HepG2 (cell line): ENCODE measurements around the gene WNK2. TPM values are rescaled to one million over a fixed set of nuclear protein-coding genes. Genes with fewer than 3 reads are reported as not detected.
A peak's percentile ranks its signal among the peaks of the same experiment; 100 is the strongest.

Experiments
- ATAC-seq: fragments of 200-7000 bp; cut with Tn5 transposase; 3 replicates; pipeline ENCODE4 v1.9.1; 2020; ENCODE audit warnings: mild to moderate bottlenecking, moderate library complexity
- BruUV-seq: library from RNA; stranded (reverse); fragments of 400-500 nt; replicated peaks from 2 replicates; lab custom pipeline; 2021; lab: Mats Ljungman, UMichigan
- CTCF ChIA-PET: fragments of 300-600 bp; formaldehyde crosslinking; extraction: SDS; loops from one replicate; lab custom pipeline; 2021; ENCODE audit warnings: low total read pairs, inconsistent platforms, low intra/inter-chr PET ratio; lab: Yijun Ruan, JAX
- POLR2A ChIA-PET: fragments of 350-600 bp; sonication (Branson Sonifier 250); formaldehyde crosslinking; loops from one replicate; lab custom pipeline; 2020; ENCODE audit warnings: antibody characterized with exemption, inconsistent platforms; lab: Yijun Ruan, JAX
- DNase-seq: peaks from one replicate; pipeline ENCODE4 v3.0.0-alpha.2; 2015; ENCODE audit warnings: low spot score
- FAIRE-seq: peaks from 3 replicates; lab custom pipeline; 2011; peaks lifted over from hg19 to GRCh38; lab: Jason Lieb, UNC
- H2AFZ ChIP-seq: one replicate; pipeline ENCODE4 v1.6.1; 2011; ENCODE audit warnings: low read length, inconsistent platforms
- H3K27ac ChIP-seq: fragments of 300-600 bp; 3 replicates; pipeline ENCODE4 v1.8.0; 2011; ENCODE audit warnings: mixed run types, mild to moderate bottlenecking, mixed read lengths, low read length, inconsistent platforms; ENCODE audit not compliant: insufficient read depth; ENCODE audit errors: extremely low read length
- H3K27me3 ChIP-seq, 2 experiments: fragments of 200-600 bp in 1 of 2; 2 replicates in 1 of 2; 3 replicates in 1 of 2; pipeline versions ENCODE4 v1.6.0 to v1.8.0; 2011; ENCODE audit warnings: low read length in 2 of 2, mild to moderate bottlenecking in 2 of 2, moderate library complexity in 2 of 2, inconsistent platforms in 1 of 2; ENCODE audit not compliant: insufficient read depth in 2 of 2, control insufficient read depth in 1 of 2
- H3K36me3 ChIP-seq, 2 experiments: fragments of 200-600 bp in 1 of 2; replicated peaks in 1 of 2; 2 replicates in 1 of 2; 3 replicates in 1 of 2; pipeline versions ENCODE4 v1.5.1 to v1.8.0; 2011; ENCODE audit warnings: low read length in 2 of 2, inconsistent platforms in 1 of 2; ENCODE audit not compliant: insufficient read depth in 2 of 2, control insufficient read depth in 1 of 2
- H3K4me1 ChIP-seq: 2 replicates; pipeline ENCODE4 v1.5.1; 2012; ENCODE audit warnings: low read length, inconsistent platforms; ENCODE audit not compliant: insufficient read depth
- H3K4me2 ChIP-seq: 2 replicates; pipeline ENCODE4 v1.6.0; 2011; ENCODE audit warnings: low read depth, low read length, inconsistent platforms
- H3K4me3 ChIP-seq, 3 experiments: fragments of 200-600 bp in 1 of 3; sonication (generic), shearing (Covaris generic) in 1 of 3; replicated peaks in 1 of 3; 2 replicates each; pipeline ENCODE4 v1.5.1; 2011 to 2016; ENCODE audit warnings: low read length in 3 of 3, inconsistent platforms in 2 of 3, low read depth in 2 of 3, mild to moderate bottlenecking in 2 of 3, control low read depth in 1 of 3, mixed read lengths in 1 of 3; ENCODE audit not compliant: insufficient read depth in 1 of 3
- H3K79me2 ChIP-seq: one replicate; pipeline ENCODE4 v1.6.1; 2011; ENCODE audit warnings: low read length, inconsistent platforms; ENCODE audit not compliant: insufficient read depth
- H3K9ac ChIP-seq: 2 replicates; pipeline ENCODE4 v1.6.0; 2011; ENCODE audit warnings: mild to moderate bottlenecking, low read depth, low read length, inconsistent platforms; ENCODE audit not compliant: insufficient read depth
- H3K9me3 ChIP-seq: 2 replicates; pipeline ENCODE4 v1.5.1; 2012; ENCODE audit warnings: mild to moderate bottlenecking, low read length
- H4K20me1 ChIP-seq: 2 replicates; pipeline ENCODE4 v1.6.0; 2011; ENCODE audit warnings: inconsistent platforms, mild to moderate bottlenecking, low read length, moderate library complexity; ENCODE audit not compliant: insufficient read depth
- AGO2 ChIP-seq: fragments of 200-400 bp; formaldehyde crosslinking; optimal IDR thresholded peaks from 2 replicates; pipeline ENCODE3; 2017; ENCODE audit warnings: mild to moderate bottlenecking, low read depth, low read length, moderate library complexity
- AHDC1 ChIP-seq: sonication (generic); formaldehyde crosslinking; IDR thresholded peaks from 2 replicates; pipeline ENCODE4 v1.5.1; 2020; ENCODE audit warnings: mild to moderate bottlenecking, missing genetic modification reagents, borderline replicate concordance
- CBFB ChIP-seq: sonication (generic); formaldehyde crosslinking; IDR thresholded peaks from 2 replicates; pipeline ENCODE4 v1.4.0; 2020; ENCODE audit warnings: missing genetic modification reagents
- CBX5 ChIP-seq: sonication (generic); formaldehyde crosslinking; IDR thresholded peaks from 2 replicates; pipeline ENCODE4 v1.4.0; 2020; ENCODE audit warnings: missing genetic modification reagents, borderline replicate concordance
- CEBPB ChIP-seq: IDR thresholded peaks from 2 replicates; pipeline ENCODE4 v1.6.1; 2011; ENCODE audit warnings: low read depth, low read length, improper control_type of control experiment, borderline replicate concordance
- HDAC1 ChIP-seq: sonication (generic); formaldehyde crosslinking; IDR thresholded peaks from 2 replicates; pipeline ENCODE4 v1.5.1; 2020; ENCODE audit warnings: mild to moderate bottlenecking, missing genetic modification reagents
- HIVEP1 ChIP-seq: sonication (generic); formaldehyde crosslinking; IDR thresholded peaks from 2 replicates; pipeline ENCODE4 v1.4.0; 2020; ENCODE audit warnings: mild to moderate bottlenecking, missing genetic modification reagents
- HNRNPH1 ChIP-seq: fragments of 200-400 bp; formaldehyde crosslinking; optimal IDR thresholded peaks from 2 replicates; pipeline ENCODE3; 2017; ENCODE audit warnings: mild to moderate bottlenecking, low read depth, low read length
- IKZF4 ChIP-seq: sonication (generic); formaldehyde crosslinking; IDR thresholded peaks from 2 replicates; pipeline ENCODE4 v1.5.1; 2020; ENCODE audit warnings: borderline replicate concordance, mild to moderate bottlenecking, low read depth, missing genetic modification reagents; ENCODE audit errors: not compliant biosample characterization
- KDM1A ChIP-seq: IDR thresholded peaks from 2 replicates; pipeline ENCODE4 v1.6.1; 2016; ENCODE audit warnings: missing compliant biosample characterization
- KDM5A ChIP-seq: fragments of 200-600 bp; sonication (generic); IDR thresholded peaks from 2 replicates; pipeline ENCODE4 v1.7.0; 2018; ENCODE audit warnings: antibody characterized with exemption, mild to moderate bottlenecking, low read length, borderline replicate concordance
- MXI1 ChIP-seq: IDR thresholded peaks from 3 replicates; pipeline ENCODE4 v1.6.1; 2012; ENCODE audit warnings: low read depth, low read length, inconsistent platforms, borderline replicate concordance
- NR2F2 ChIP-seq: IDR thresholded peaks from 2 replicates; pipeline ENCODE4 v1.6.1; 2012; ENCODE audit warnings: low read depth, inconsistent platforms, borderline replicate concordance
- POLR2A ChIP-seq, 2 experiments: IDR thresholded peaks; 2 replicates each; pipeline ENCODE4 v1.6.1; 2011; ENCODE audit warnings: low read depth in 2 of 2, low read length in 2 of 2, mild to moderate bottlenecking in 1 of 2, moderate library complexity in 1 of 2; ENCODE audit not compliant: insufficient read depth in 1 of 2
- SCMH1 ChIP-seq: sonication (generic); formaldehyde crosslinking; IDR thresholded peaks from 2 replicates; pipeline ENCODE4 v1.9.0; 2021; ENCODE audit warnings: missing genetic modification reagents, mild to moderate bottlenecking, borderline replicate concordance
- STAT5B ChIP-seq: sonication (generic); formaldehyde crosslinking; IDR thresholded peaks from 2 replicates; pipeline ENCODE4 v1.4.0; 2020; ENCODE audit warnings: missing genetic modification reagents
- TEAD2 ChIP-seq: sonication (generic); formaldehyde crosslinking; IDR thresholded peaks from 2 replicates; pipeline ENCODE4 v1.9.0; 2021; ENCODE audit warnings: missing genetic modification reagents
- ZNF3 ChIP-seq: IDR thresholded peaks from 2 replicates; pipeline ENCODE4 v1.7.0; 2017; ENCODE audit warnings: inconsistent platforms
- ZNF383 ChIP-seq: sonication (generic); formaldehyde crosslinking; IDR thresholded peaks from 2 replicates; pipeline ENCODE4 v1.4.0; 2020; ENCODE audit warnings: missing genetic modification reagents, mild to moderate bottlenecking, borderline replicate concordance
- ZNF460 ChIP-seq: sonication (generic); formaldehyde crosslinking; IDR thresholded peaks from 2 replicates; pipeline ENCODE4 v1.5.1; 2020; ENCODE audit warnings: missing genetic modification reagents, mild to moderate bottlenecking, borderline replicate concordance
- ZNF644 ChIP-seq: IDR thresholded peaks from 2 replicates; pipeline ENCODE4 v1.6.1; 2016; ENCODE audit warnings: low read depth
- WGBS: methylation state at CpG from one replicate; pipeline ENCODE4 v1.1.6; 2017; ENCODE audit warnings: low lambda C conversion rate; 5-methylcytosine and 5-hydroxymethylcytosine counted together
- in situ Hi-C: cut with HindIII; loops from 2 replicates; pipeline ENCODE4 v1.10.0; 2017; ENCODE audit warnings: low pct_unique_long_range_greater_than_20kb; ENCODE audit not compliant: extremely low pct_ligation_motif_present
- intact Hi-C: fragments of 100-400 bp; cut with micrococcal nuclease; formaldehyde crosslinking; loops from one replicate; pipeline ENCODE4 v1.10.0; 2022; ENCODE audit not compliant: unreplicated experiment
- polyA plus RNA-seq, 8 experiments: library from polyadenylated mRNA; depleted of rRNA in 3 of 8; stranded (reverse) in 7 of 8; unstranded in 1 of 8; fragments of >200 nt; fragmentation: Illumina TruSeq in 4 of 8; extraction: Trizol in 4 of 8; gene quantifications; 2 replicates each; pipeline versions ENCODE4 v1.2.1 to v1.2.3, GENCODE V29; 2011 to 2016; ENCODE audit warnings: low read depth in 4 of 8, missing spikeins in 1 of 8, mixed read lengths in 1 of 8; ENCODE audit not compliant: insufficient read depth in 1 of 8
- total RNA-seq, 5 experiments: library from RNA; depleted of rRNA; stranded (reverse); fragments of >200 nt; fragmentation: Illumina TruSeq; extraction: Trizol; gene quantifications; 2 replicates each; pipeline ENCODE4 v1.2.3, GENCODE V29; 2016; ENCODE audit warnings: low read depth in 1 of 5

WNK2 gene
- total and polyA plus RNA-seq, 2 of the 13 experiments (the other 11 are each of a cell fraction or from before 2014, with no cell fraction given): 10.5 to 12.0 TPM

GRCh38 chr9:93256878-93257807, 73.2 kb downstream of the WNK2 start:
- H3K27ac ChIP-seq: no peak overlapping the region
- H3K4me2 ChIP-seq: no peak overlapping the region
- H3K4me3 ChIP-seq: no peak overlapping the region
- no peaks in the 10 kb centered on the region for H3K27me3 ChIP-seq
- no peaks in the 10 kb centered on the region for H3K4me1 ChIP-seq
- H3K9me3 ChIP-seq: no peaks in the 10 kb centered on the region
- ATAC-seq: no peak
- no peak for FAIRE-seq
- no peaks in the 10 kb centered on the region for H3K79me2 ChIP-seq
- H4K20me1 ChIP-seq: no peaks in the 10 kb centered on the region
- ChIA-PET CTCF (no interaction called here), POLR2A (no interaction called here)
- 95% methylated on average over 10 of the region's 22 CpGs for WGBS
- H2AFZ ChIP-seq: no peak overlapping the region
- in situ Hi-C loops: loop anchor here (10.0 kb wide), 1 partner anchor 48 kb away; no protein-coding TSS in a partner anchor
- no peak overlapping the region for H3K9ac ChIP-seq
- peaks cover 11 to 46% of the 10 kb centered on the region in 2 experiments for H3K36me3 ChIP-seq
- intact Hi-C loops: no loop called here
- no TSS peak for BruUV-seq
- no peak for DNase-seq
- TF ChIP-seq TEAD2 (CRISPR knock-in tag): no peak
- TF ChIP-seq ZNF644: no peak
- no peak for TF ChIP-seq ZNF460 (CRISPR knock-in tag)
- TF ChIP-seq KDM5A: no peak
- TF ChIP-seq POLR2A (IDR thresholded peaks at IDR 0.05; ENCODE audit: insufficient read depth in 1 of 2, low read depth in 2 of 2, low read length in 2 of 2): 0 out of 4 replicates have a peak, but pooled peaks of 1 of the 2 experiments have one; percentile 29
- TF ChIP-seq HNRNPH1: no peak
- no peak for TF ChIP-seq CEBPB
- TF ChIP-seq CBX5 (CRISPR knock-in tag): no peak
- TF ChIP-seq ZNF383 (CRISPR knock-in tag): no peak
- TF ChIP-seq CBFB: no peak
- TF ChIP-seq SCMH1: no peak
- no peak for TF ChIP-seq NR2F2
- no peak for TF ChIP-seq IKZF4 (CRISPR knock-in tag)
- no peak for TF ChIP-seq MXI1
- TF ChIP-seq KDM1A (CRISPR knock-in tag): no peak
- TF ChIP-seq HDAC1 (CRISPR knock-in tag): no peak
- TF ChIP-seq ZNF3 (CRISPR knock-in tag): no peak
- no peak for TF ChIP-seq AHDC1 (CRISPR knock-in tag)
- TF ChIP-seq HIVEP1: no peak
- TF ChIP-seq STAT5B (CRISPR knock-in tag): no peak
- peak; percentile 53 for TF ChIP-seq AGO2
